IMR-90 (cell line): ENCODE measurements around the gene ZCCHC24. TPM values are rescaled to one million over a fixed set of nuclear protein-coding genes. Genes with fewer than 3 reads are reported as not detected.

Source experiments
- ATAC-seq: fragments of 200-7000 bp; cut with Tn5 transposase; 2 replicates; pipeline ENCODE4 v1.9.1; 2020; ENCODE audit warnings: low read depth, mild to moderate bottlenecking, moderate library complexity
- BruUV-seq: library from RNA; stranded (reverse); fragments of 400-500 nt; replicated peaks from 2 replicates; lab custom pipeline; 2021; lab: Mats Ljungman, UMichigan
- CTCF ChIA-PET: fragments of 300-600 bp; formaldehyde crosslinking; extraction: SDS; loops from one replicate; lab custom pipeline; 2021; ENCODE audit warnings: antibody characterized with exemption; lab: Yijun Ruan, JAX
- POLR2A ChIA-PET: fragments of 300-600 bp; sonication (Branson Sonifier 250); formaldehyde crosslinking; loops from one replicate; lab custom pipeline; 2022; ENCODE audit warnings: antibody characterized with exemption; ENCODE audit not compliant: unreplicated experiment; lab: Charles Lee
- DNase-seq: peaks from one replicate; pipeline ENCODE4 v3.0.0; 2013
- H2AFZ ChIP-seq: replicated peaks from 2 replicates; pipeline ENCODE3; 2013; ENCODE audit warnings: low read length, mild to moderate bottlenecking; ENCODE audit not compliant: poor library complexity
- H2AK5ac ChIP-seq: 2 replicates; pipeline ENCODE4 v1.6.1; 2013; ENCODE audit warnings: low read depth, low read length, inconsistent platforms
- H2AK9ac ChIP-seq: replicated peaks from 2 replicates; pipeline ENCODE3; 2013; ENCODE audit warnings: mild to moderate bottlenecking, low read depth, low read length, moderate library complexity; ENCODE audit not compliant: poor library complexity
- H2BK120ac ChIP-seq: 2 replicates; pipeline ENCODE4 v1.6.1; 2013; ENCODE audit warnings: low read depth, low read length, inconsistent platforms
- H2BK15ac ChIP-seq: 3 replicates; pipeline ENCODE4 v1.6.1; 2013; ENCODE audit warnings: low read depth, low read length, inconsistent platforms
- H2BK20ac ChIP-seq: 2 replicates; pipeline ENCODE4 v1.6.1; 2013; ENCODE audit warnings: low read depth, mild to moderate bottlenecking, inconsistent platforms, low read length, moderate library complexity
- H2BK5ac ChIP-seq: 2 replicates; pipeline ENCODE4 v1.6.1; 2013; ENCODE audit warnings: mild to moderate bottlenecking, low read depth, low read length, inconsistent platforms; ENCODE audit not compliant: poor library complexity, severe bottlenecking
- H3K14ac ChIP-seq: replicated peaks from 2 replicates; pipeline ENCODE4 v1.6.1; 2013; ENCODE audit warnings: low read depth, low read length, inconsistent platforms
- H3K18ac ChIP-seq: 2 replicates; pipeline ENCODE4 v1.6.1; 2013; ENCODE audit warnings: low read depth, low read length, control low read depth
- H3K23ac ChIP-seq: 2 replicates; pipeline ENCODE4 v1.6.1; 2013; ENCODE audit warnings: low read depth, low read length, inconsistent platforms
- H3K27ac ChIP-seq: 2 replicates; pipeline ENCODE4 v1.5.1; 2013; ENCODE audit warnings: mild to moderate bottlenecking, control low read depth, low read length; ENCODE audit not compliant: insufficient read depth
- H3K27me3 ChIP-seq: 2 replicates; pipeline ENCODE4 v1.6.1; 2013; ENCODE audit warnings: low read length; ENCODE audit not compliant: control insufficient read depth, insufficient read depth
- H3K36me3 ChIP-seq: 2 replicates; pipeline ENCODE4 v1.6.1; 2013; ENCODE audit warnings: low read length, mixed read lengths; ENCODE audit not compliant: control insufficient read depth, insufficient read depth
- H3K4ac ChIP-seq: 2 replicates; pipeline ENCODE4 v1.6.1; 2013; ENCODE audit warnings: low read depth, low read length, inconsistent platforms
- H3K4me1 ChIP-seq: 2 replicates; pipeline ENCODE4 v1.6.1; 2013; ENCODE audit warnings: low read length, mixed read lengths; ENCODE audit not compliant: control insufficient read depth, insufficient read depth
- H3K4me2 ChIP-seq: 2 replicates; pipeline ENCODE4 v1.6.1; 2013; ENCODE audit warnings: low read depth, mild to moderate bottlenecking, control low read depth, low read length, moderate library complexity
- H3K4me3 ChIP-seq: 2 replicates; pipeline ENCODE4 v1.5.1; 2013; ENCODE audit warnings: low read depth, mild to moderate bottlenecking, control low read depth, low read length, moderate library complexity; ENCODE audit not compliant: insufficient read depth
- H3K56ac ChIP-seq: 2 replicates; pipeline ENCODE4 v1.6.1; 2013; ENCODE audit warnings: low read length, inconsistent platforms; ENCODE audit not compliant: insufficient read depth; ENCODE audit errors: extremely low read depth
- H3K79me1 ChIP-seq, 2 experiments: 2 replicates each; pipeline ENCODE4 v1.6.1; 2013; ENCODE audit warnings: low read length in 2 of 2, inconsistent platforms in 1 of 2, low read depth in 1 of 2
- H3K9ac ChIP-seq: 2 replicates; pipeline ENCODE4 v1.6.1; 2013; ENCODE audit warnings: low read depth, low read length, control low read depth
- H3K9me1 ChIP-seq: 2 replicates; pipeline ENCODE4 v1.6.1; 2013; ENCODE audit warnings: low read length, inconsistent platforms; ENCODE audit not compliant: insufficient read depth
- H3K9me3 ChIP-seq: 2 replicates; pipeline ENCODE4 v1.6.1; 2013; ENCODE audit warnings: low read length; ENCODE audit not compliant: control insufficient read depth, insufficient read depth
- H4K20me1 ChIP-seq: 2 replicates; pipeline ENCODE4 v1.6.1; 2013; ENCODE audit warnings: low read length, inconsistent platforms; ENCODE audit not compliant: insufficient read depth
- H4K5ac ChIP-seq: 2 replicates; pipeline ENCODE4 v1.6.1; 2013; ENCODE audit warnings: mild to moderate bottlenecking, low read depth, low read length, control low read depth
- H4K8ac ChIP-seq, 2 experiments: 2 replicates each; pipeline ENCODE4 v1.6.1; 2013; ENCODE audit warnings: low read depth in 2 of 2, low read length in 2 of 2, control low read depth in 1 of 2, inconsistent platforms in 1 of 2
- H4K91ac ChIP-seq: 2 replicates; pipeline ENCODE4 v1.6.1; 2013; ENCODE audit warnings: low read depth, low read length, inconsistent platforms; ENCODE audit not compliant: insufficient read depth
- CEBPB ChIP-seq: IDR thresholded peaks from 2 replicates; pipeline ENCODE4 v1.6.1; 2012; ENCODE audit warnings: low read depth, low read length, improper control_type of control experiment
- CHD1 ChIP-seq: IDR thresholded peaks from 2 replicates; pipeline ENCODE4 v1.6.1; 2012; ENCODE audit warnings: low read depth, low read length, improper control_type of control experiment
- CTCF ChIP-seq: conservative IDR thresholded peaks from 2 replicates; pipeline ENCODE4 v1.5.1; 2012; ENCODE audit warnings: mild to moderate bottlenecking, low read depth, low read length, improper control_type of control experiment
- ELK1 ChIP-seq: fragments of 150-350 bp; IDR thresholded peaks from 2 replicates; pipeline ENCODE4 v1.6.1; 2016; ENCODE audit warnings: low read depth, mild to moderate bottlenecking, low read length, moderate library complexity, borderline replicate concordance
- MAFK ChIP-seq: IDR thresholded peaks from 2 replicates; pipeline ENCODE4 v1.6.1; 2012; ENCODE audit warnings: low read depth, low read length, improper control_type of control experiment
- MAZ ChIP-seq: IDR thresholded peaks from 2 replicates; pipeline ENCODE4 v1.6.1; 2012; ENCODE audit warnings: low read depth, mild to moderate bottlenecking, low read length, improper control_type of control experiment, moderate library complexity, borderline replicate concordance
- MXI1 ChIP-seq: IDR thresholded peaks from 2 replicates; pipeline ENCODE4 v1.6.1; 2012; ENCODE audit warnings: low read depth, mild to moderate bottlenecking, low read length, moderate library complexity, borderline replicate concordance
- NFE2L2 ChIP-seq: fragments of 150-350 bp; IDR thresholded peaks from 2 replicates; pipeline ENCODE4 v1.6.1; 2016; ENCODE audit warnings: low read depth, mild to moderate bottlenecking, low read length
- POLR2A ChIP-seq: IDR thresholded peaks from 2 replicates; pipeline ENCODE4 v1.6.1; 2012; ENCODE audit warnings: mild to moderate bottlenecking, low read depth, low read length
- RCOR1 ChIP-seq: IDR thresholded peaks from 2 replicates; pipeline ENCODE4 v1.6.1; 2012; ENCODE audit warnings: mild to moderate bottlenecking, low read length, improper control_type of control experiment; ENCODE audit not compliant: insufficient replicate concordance
- SMC3 ChIP-seq: fragments of 150-350 bp; IDR thresholded peaks from 2 replicates; pipeline ENCODE4 v1.6.1; 2016; ENCODE audit warnings: low read depth, mild to moderate bottlenecking, antibody characterized with exemption, low read length, moderate library complexity
- USF2 ChIP-seq: fragments of 150-350 bp; IDR thresholded peaks from 2 replicates; pipeline ENCODE4 v1.6.1; 2017; ENCODE audit warnings: mild to moderate bottlenecking, antibody characterized with exemption, low read length, low read depth
- WGBS, 2 experiments: methylation state at CpG; one replicate each; pipeline versions ENCODE4 v1.1.5 to v1.1.7; 2013; ENCODE audit warnings: missing lambda C conversion rate in 2 of 2; ENCODE audit not compliant: insufficient read length in 1 of 2; ENCODE audit errors: extremely low coverage in 2 of 2; 5-methylcytosine and 5-hydroxymethylcytosine counted together
- dilution Hi-C: fragments of 300-500 bp; cut with HindIII; formaldehyde crosslinking; loops from one replicate; pipeline ENCODE4 v1.14.3; 2018; ENCODE audit warnings: low sequenced_read_pairs; ENCODE audit not compliant: unreplicated experiment
- in situ Hi-C: fragments of 300-500 bp; cut with MboI; formaldehyde crosslinking; loops from 3 replicates; pipeline ENCODE4 v1.14.3; 2019; ENCODE audit warnings: low sequenced_read_pairs, inconsistent platforms, mixed read lengths
- intact Hi-C: fragments of 100-400 bp; cut with micrococcal nuclease; formaldehyde crosslinking; loops from 2 replicates; pipeline ENCODE4 v1.10.0; 2022
- polyA plus RNA-seq, 3 experiments: library from polyadenylated mRNA; depleted of rRNA; stranded (reverse); fragments of >200 nt; gene quantifications; 2 replicates each; pipeline ENCODE4 v1.2.3, GENCODE V29; 2012; ENCODE audit warnings: low replicate concordance in 1 of 3
- total RNA-seq: library from RNA; depleted of rRNA; stranded (reverse); fragments of >200 nt; gene quantifications from 2 replicates; pipeline ENCODE4 v1.2.3, GENCODE V29; 2012

ZCCHC24 gene
- total and polyA plus RNA-seq, 2 of the 4 experiments (the other 2 are of a cell fraction): 15.1 to 25.9 TPM

GRCh38 chr10:79356104-79356503 is 89.3 kb downstream of the ZCCHC24 start:
- intact Hi-C loops (no loop called here), dilution Hi-C loops (no loop called here)

More at GRCh38 chr10:79356104-79356503, 89.3 kb downstream of the ZCCHC24 start:
- H4K5ac ChIP-seq: no peak overlapping the region
- H4K91ac ChIP-seq: no peak overlapping the region
- POLR2A ChIA-PET: no interaction called here
- WGBS, 2 experiments: 84% methylated on average over 2 of the region's 5 CpGs; no CpG with 5 or more reads in 1 of the 2 experiments
- H4K20me1 ChIP-seq: peaks cover 33% of the 10 kb centered on the region
- no peak for TF ChIP-seq SMC3
- TF ChIP-seq NFE2L2: no peak
- TF ChIP-seq USF2: no peak
- TF ChIP-seq CEBPB: no peak
- TF ChIP-seq MXI1: no peak
- TF ChIP-seq ELK1: no peak
- TF ChIP-seq POLR2A: no peak
- TF ChIP-seq RCOR1: no peak
- no peak for TF ChIP-seq MAZ
- TF ChIP-seq MAFK: no peak
- TF ChIP-seq CTCF: no peak
- no peak for TF ChIP-seq CHD1
- H4K8ac ChIP-seq: no peak overlapping the region
- no peak overlapping the region for H2BK5ac ChIP-seq
- CTCF ChIA-PET: no interaction called here
- no peak overlapping the region for H3K4me2 ChIP-seq
- no peak for ATAC-seq
- no peaks in the 10 kb centered on the region for H3K4me1 ChIP-seq
- H3K27me3 ChIP-seq: no peaks in the 10 kb centered on the region
- peaks cover 6% of the 10 kb centered on the region for H3K9me1 ChIP-seq
- no peak overlapping the region for H3K4ac ChIP-seq
- no peak overlapping the region for H2BK15ac ChIP-seq
- peaks cover 13 to 41% of the 10 kb centered on the region in 2 experiments for H3K79me1 ChIP-seq
- BruUV-seq: no TSS peak
- DNase-seq: no peak
- no peak overlapping the region for H2BK20ac ChIP-seq
- no peak overlapping the region for H2AK9ac ChIP-seq
- H2BK120ac ChIP-seq: no peak overlapping the region
- no peak overlapping the region for H2AFZ ChIP-seq
- no peaks in the 10 kb centered on the region for H3K9me3 ChIP-seq
- no peak overlapping the region for H3K4me3 ChIP-seq
- no peak overlapping the region for H2AK5ac ChIP-seq
- H3K23ac ChIP-seq: no peak overlapping the region
- no peak overlapping the region for H3K14ac ChIP-seq
- H3K36me3 ChIP-seq: peaks cover 48% of the 10 kb centered on the region
- H3K56ac ChIP-seq: no peak overlapping the region
- H3K18ac ChIP-seq: no peak overlapping the region
- H3K27ac ChIP-seq: no peak overlapping the region
- in situ Hi-C loops: no loop called here
- no peak overlapping the region for H3K9ac ChIP-seq
